Mononuclear cell (primary cell): ENCODE data around the gene RPP38. TPM values are rescaled to one million over a fixed set of nuclear protein-coding genes. Genes with fewer than 3 reads are reported as not detected.

Source experiments
- total RNA-seq: library from RNA; depleted of rRNA; stranded (reverse); fragments of >200 nt; gene quantifications from one replicate; pipeline ENCODE4 v1.2.3, GENCODE V29; 2012

RPP38 gene
- total RNA-seq, 1 donor, result 15.6 TPM

Other genes with a start within 250 kb of the RPP38 start
- gene SUV39H2, start 218.5 kb upstream of the RPP38 start, total RNA-seq, result 6.3 TPM
- gene DCLRE1C, start 143.3 kb upstream of the RPP38 start, total RNA-seq, result 15.2 TPM
- gene MEIG1, start 138.0 kb upstream of the RPP38 start, total RNA-seq, result not detected
- not detected for gene OLAH, start 53.4 kb upstream of the RPP38 start, total RNA-seq
- gene ACBD7, start 8.6 kb upstream of the RPP38 start, total RNA-seq, result 0.42 TPM
- 17.1 TPM for gene NMT2, start 71.3 kb downstream of the RPP38 start, total RNA-seq